Endothelial cell of umbilical vein (primary cell): ENCODE results near the gene TIPIN.

Experiments
- EZH2 ChIP-seq: IDR thresholded peaks from 2 replicates; pipeline ENCODE4 v1.6.1; 2012; ENCODE audit warnings: borderline replicate concordance, low read depth, mild to moderate bottlenecking, moderate library complexity, low read length, inconsistent platforms; ENCODE audit not compliant: severe bottlenecking
- POLR2A ChIP-seq: IDR thresholded peaks from 2 replicates; pipeline ENCODE4 v1.6.1; 2012; ENCODE audit warnings: low read depth, mild to moderate bottlenecking, control low read depth, low read length

DNA sequence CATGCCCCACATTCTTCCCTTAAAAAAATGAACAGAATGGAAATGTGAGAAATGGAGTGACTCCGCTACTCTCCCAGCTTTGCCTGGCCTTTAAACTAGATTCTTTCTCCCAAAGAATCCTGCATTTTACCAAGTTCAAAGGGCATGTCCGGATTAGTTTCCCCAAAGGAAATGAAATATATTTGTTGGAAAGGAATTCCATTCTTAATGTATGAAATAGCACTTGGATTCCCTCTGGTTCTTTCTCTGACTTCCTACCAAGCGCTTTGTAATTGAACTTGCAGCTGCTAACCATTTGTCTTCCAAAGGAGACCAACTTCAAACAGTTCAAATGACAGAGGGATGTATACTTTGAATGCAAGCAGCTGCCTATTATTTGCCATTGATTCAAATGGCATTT lies 49.1 kb upstream of the TIPIN start:
- TF ChIP-seq EZH2 (no peak), POLR2A (no peak)
